ENCODE data around the gene ACTN1. TPM values are rescaled to one million over a fixed set of nuclear protein-coding genes. Genes with fewer than 3 reads are reported as not detected.

ACTN1 gene
- total and polyA plus RNA-seq, 2 of the 8 experiments (the other 6 are each of a cell fraction or from before 2014, with no cell fraction given) = 236 to 262 TPM

DNA sequence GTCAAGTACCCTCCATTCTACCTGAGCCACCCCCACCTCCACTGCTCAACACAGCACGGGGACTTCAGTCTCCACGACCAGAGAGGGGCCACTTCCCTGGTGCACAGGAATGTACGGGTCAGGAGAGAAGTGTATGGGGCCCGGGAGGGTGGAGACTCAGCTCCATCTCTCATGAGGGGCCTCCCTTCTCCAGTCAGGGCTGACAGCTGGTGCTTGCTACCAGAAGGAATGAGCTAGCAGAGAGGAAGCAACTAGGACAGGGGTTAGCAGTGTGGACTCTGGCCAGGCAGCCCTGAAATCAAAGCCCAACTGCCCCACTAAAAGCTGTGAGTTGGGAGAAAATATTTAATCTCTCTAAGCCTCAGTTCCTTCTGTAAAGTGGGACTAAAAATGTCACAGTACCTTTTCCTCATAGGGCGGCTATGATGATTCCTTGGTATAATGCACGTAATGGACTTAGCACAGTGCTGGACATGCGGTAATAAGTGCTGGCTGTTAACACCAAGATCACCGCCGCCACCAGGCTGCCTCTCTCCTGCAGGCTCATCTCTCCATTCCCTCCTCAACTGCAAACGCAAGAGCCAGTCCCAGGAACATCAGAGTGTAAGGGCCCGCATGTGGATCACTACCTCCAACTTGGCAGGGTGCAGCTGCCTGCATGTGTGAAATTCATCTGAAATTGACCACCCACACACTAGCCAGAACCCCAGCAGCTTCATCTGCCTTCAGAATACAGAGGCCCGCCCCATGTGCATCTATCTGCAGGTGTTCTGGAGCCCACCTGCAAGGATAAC, 14.6 kb downstream of the ACTN1 start (continued):
- TF ChIP-seq, protein P1, sequence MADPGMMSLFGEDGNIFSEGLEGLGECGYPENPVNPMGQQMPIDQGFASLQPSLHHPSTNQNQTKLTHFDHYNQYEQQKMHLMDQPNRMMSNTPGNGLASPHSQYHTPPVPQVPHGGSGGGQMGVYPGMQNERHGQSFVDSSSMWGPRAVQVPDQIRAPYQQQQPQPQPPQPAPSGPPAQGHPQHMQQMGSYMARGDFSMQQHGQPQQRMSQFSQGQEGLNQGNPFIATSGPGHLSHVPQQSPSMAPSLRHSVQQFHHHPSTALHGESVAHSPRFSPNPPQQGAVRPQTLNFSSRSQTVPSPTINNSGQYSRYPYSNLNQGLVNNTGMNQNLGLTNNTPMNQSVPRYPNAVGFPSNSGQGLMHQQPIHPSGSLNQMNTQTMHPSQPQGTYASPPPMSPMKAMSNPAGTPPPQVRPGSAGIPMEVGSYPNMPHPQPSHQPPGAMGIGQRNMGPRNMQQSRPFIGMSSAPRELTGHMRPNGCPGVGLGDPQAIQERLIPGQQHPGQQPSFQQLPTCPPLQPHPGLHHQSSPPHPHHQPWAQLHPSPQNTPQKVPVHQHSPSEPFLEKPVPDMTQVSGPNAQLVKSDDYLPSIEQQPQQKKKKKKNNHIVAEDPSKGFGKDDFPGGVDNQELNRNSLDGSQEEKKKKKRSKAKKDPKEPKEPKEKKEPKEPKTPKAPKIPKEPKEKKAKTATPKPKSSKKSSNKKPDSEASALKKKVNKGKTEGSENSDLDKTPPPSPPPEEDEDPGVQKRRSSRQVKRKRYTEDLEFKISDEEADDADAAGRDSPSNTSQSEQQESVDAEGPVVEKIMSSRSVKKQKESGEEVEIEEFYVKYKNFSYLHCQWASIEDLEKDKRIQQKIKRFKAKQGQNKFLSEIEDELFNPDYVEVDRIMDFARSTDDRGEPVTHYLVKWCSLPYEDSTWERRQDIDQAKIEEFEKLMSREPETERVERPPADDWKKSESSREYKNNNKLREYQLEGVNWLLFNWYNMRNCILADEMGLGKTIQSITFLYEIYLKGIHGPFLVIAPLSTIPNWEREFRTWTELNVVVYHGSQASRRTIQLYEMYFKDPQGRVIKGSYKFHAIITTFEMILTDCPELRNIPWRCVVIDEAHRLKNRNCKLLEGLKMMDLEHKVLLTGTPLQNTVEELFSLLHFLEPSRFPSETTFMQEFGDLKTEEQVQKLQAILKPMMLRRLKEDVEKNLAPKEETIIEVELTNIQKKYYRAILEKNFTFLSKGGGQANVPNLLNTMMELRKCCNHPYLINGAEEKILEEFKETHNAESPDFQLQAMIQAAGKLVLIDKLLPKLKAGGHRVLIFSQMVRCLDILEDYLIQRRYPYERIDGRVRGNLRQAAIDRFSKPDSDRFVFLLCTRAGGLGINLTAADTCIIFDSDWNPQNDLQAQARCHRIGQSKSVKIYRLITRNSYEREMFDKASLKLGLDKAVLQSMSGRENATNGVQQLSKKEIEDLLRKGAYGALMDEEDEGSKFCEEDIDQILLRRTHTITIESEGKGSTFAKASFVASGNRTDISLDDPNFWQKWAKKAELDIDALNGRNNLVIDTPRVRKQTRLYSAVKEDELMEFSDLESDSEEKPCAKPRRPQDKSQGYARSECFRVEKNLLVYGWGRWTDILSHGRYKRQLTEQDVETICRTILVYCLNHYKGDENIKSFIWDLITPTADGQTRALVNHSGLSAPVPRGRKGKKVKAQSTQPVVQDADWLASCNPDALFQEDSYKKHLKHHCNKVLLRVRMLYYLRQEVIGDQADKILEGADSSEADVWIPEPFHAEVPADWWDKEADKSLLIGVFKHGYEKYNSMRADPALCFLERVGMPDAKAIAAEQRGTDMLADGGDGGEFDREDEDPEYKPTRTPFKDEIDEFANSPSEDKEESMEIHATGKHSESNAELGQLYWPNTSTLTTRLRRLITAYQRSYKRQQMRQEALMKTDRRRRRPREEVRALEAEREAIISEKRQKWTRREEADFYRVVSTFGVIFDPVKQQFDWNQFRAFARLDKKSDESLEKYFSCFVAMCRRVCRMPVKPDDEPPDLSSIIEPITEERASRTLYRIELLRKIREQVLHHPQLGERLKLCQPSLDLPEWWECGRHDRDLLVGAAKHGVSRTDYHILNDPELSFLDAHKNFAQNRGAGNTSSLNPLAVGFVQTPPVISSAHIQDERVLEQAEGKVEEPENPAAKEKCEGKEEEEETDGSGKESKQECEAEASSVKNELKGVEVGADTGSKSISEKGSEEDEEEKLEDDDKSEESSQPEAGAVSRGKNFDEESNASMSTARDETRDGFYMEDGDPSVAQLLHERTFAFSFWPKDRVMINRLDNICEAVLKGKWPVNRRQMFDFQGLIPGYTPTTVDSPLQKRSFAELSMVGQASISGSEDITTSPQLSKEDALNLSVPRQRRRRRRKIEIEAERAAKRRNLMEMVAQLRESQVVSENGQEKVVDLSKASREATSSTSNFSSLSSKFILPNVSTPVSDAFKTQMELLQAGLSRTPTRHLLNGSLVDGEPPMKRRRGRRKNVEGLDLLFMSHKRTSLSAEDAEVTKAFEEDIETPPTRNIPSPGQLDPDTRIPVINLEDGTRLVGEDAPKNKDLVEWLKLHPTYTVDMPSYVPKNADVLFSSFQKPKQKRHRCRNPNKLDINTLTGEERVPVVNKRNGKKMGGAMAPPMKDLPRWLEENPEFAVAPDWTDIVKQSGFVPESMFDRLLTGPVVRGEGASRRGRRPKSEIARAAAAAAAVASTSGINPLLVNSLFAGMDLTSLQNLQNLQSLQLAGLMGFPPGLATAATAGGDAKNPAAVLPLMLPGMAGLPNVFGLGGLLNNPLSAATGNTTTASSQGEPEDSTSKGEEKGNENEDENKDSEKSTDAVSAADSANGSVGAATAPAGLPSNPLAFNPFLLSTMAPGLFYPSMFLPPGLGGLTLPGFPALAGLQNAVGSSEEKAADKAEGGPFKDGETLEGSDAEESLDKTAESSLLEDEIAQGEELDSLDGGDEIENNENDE (IDR thresholded peaks at IDR 0.05; ENCODE audit: insufficient replicate concordance, low read length) = no peak
- no peak for TF ChIP-seq RAD21 (IDR thresholded peaks at IDR 0.05 in 1 of 2, conservative IDR thresholded peaks at IDR 0.05 in 1 of 2; ENCODE audit: low read depth in 2 of 2, low read length in 2 of 2)
- TF ChIP-seq TEAD4 (IDR thresholded peaks at IDR 0.05; ENCODE audit: low read depth, low read length) = no peak
- TF ChIP-seq GABPA (IDR thresholded peaks at IDR 0.05; ENCODE audit: borderline replicate concordance, insufficient read depth, low read length) = no peak
- no peak for TF ChIP-seq TBP (IDR thresholded peaks at IDR 0.05; ENCODE audit: low read depth, low read length)
- no peak for TF ChIP-seq TCF12 (IDR thresholded peaks at IDR 0.05; ENCODE audit: low read depth, low read length)
- no peak for TF ChIP-seq CHD2 (IDR thresholded peaks at IDR 0.05; ENCODE audit: low read length)
- TF ChIP-seq, protein P2, sequence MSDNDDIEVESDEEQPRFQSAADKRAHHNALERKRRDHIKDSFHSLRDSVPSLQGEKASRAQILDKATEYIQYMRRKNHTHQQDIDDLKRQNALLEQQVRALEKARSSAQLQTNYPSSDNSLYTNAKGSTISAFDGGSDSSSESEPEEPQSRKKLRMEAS (IDR thresholded peaks at IDR 0.05) = no peak
- no peak for TF ChIP-seq RBBP5 (IDR thresholded peaks at IDR 0.05; ENCODE audit: borderline replicate concordance, low read depth, low read length)

Measured in H1 (cell line).